Stimulated activated CD8-positive, alpha-beta memory T cell treated with anti-CD3 and anti-CD28 coated beads, Interleukin-2, amount 100 ng/mL, for 1 hour (primary cell): ENCODE data around the gene ELOB.

ENCODE experiments used
- DNase-seq, 2 donors: peaks; one replicate each; pipeline ENCODE4 v3.0.0-alpha.2; 2020; ENCODE audit warnings: low read depth in 2 of 2

The ELOB gene

DNA sequence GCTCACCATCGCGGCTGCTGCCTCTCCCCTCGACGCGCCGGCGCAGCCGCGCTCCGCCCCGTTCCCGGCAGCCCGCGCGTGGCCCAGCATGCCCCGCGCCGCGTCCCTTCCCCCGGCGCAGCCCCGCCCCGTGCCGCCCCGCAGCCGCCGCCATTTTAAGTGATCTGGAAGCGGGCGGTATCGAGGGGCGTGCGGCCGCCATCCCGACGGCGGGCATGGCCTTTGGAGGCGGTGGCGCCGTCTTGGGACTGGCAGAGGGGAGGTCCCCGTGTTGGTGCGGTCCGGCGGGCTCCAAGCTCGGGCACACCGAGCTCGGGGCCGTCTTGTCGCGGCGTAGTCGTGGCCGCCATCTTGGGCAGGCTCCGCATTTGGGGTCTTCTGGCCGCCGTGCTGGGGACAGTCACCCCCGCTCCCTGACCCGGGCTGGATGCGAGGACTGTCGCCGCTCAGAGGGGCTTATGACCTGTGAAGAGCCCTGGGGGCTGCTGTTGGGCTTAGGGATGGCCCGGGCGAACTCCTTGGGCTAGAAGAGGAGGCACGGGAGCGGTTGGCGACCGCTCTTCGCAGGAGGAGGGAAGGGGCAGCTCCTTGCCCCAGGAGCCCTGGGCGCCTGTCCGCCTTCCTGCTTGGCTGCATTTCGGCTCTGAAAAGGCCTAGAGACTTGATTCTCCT lies at the start of gene ELOB:
TSS of gene ELOB (minus strand) at position 50 of the 672 bp plus-strand sequence. CDS start at position 9, 41 bp downstream.
- DNase-seq: peak; percentile 80 to 82

DNA sequence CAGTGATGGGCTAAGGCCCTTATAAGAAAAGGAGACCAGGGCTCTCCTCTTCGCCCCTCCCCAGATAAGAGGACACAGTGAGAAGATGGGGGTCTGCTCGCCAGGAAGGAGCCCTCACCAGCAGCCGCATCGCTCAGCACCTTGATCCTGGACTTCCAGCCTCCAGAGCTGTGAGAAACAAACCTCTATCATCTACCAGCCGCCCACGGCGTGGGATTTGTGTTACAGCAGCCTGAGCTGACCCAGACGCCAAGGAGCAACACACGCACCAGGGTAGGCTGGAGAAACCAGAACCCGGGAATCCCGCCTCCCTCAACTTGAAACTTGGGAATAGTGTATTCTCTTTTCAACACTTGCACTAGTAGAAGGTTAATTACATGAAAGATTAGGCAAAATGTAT lies 48.8 kb upstream of the ELOB start:
- DNase-seq: no peak

DNA sequence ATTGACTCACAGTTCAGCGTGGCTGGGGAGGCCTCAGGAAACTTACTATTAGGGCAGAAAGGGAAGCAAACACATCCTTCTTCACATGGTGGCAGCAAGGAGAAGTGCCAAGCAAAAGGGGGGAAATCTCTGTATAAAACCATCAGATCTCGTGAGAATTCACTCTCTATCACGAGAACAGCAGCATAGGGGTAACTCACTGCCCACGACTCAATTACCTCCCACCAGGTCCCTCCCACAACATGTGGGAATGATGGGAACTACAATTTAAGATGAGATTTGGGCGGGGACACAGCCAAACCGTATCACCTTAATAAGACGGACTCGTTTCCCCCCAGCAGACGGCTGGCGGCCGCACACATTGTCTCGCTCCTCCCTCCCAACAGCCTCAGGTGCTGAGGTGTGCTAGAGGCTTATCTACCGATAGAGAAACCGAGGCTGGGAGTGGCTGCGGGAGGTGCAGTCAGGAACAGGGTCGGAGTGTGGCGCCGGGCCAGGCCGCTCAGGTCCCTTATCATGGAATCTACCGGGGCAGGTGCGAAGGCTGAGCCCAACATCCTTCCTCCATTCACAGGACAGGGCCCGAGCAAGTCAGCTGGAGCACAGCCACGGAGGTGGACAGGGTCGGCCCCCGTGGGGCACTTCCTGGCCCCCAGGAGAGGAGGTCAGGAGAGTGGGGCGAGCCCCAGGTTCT lies 48.1 kb upstream of the ELOB start:
- no peak for DNase-seq

DNA sequence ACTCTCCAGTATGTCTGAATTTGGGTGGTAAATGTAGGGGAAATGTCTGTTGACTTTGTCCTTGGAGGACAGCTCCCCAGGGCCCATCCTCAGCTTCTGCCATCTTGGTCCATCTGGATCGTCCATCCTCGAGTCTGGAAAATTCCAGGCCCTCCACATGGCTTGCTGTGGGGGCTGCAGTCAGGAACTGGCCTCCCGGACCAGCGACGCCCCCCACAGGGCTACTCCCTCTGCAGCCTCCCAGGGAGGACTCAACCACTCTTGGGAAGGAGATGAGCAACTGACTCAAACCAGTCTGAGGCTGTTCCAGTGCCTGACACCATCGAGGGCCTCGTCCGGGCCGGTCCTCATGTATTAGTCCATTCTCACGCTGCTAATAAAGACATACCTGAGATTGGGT lies 47.5 kb upstream of the ELOB start:
- DNase-seq: no peak

DNA sequence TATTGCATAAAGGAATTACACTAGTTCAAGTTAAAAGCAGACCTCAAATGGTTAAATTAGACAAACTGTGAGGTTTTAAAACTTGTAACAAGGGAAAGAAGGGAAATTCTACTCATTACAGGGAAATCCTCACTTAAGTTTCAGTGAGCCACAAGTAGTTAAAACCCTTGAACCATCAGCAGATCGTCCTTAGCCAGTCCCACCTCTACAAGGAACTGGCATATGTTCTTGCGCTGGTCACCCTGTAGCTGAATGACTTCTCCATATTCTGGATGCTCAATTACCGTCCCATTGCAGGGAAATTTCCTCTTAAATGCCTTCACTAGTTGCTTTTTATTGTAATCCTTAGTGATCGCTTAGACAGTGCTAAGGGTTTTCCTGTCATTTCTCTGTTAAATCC lies 45.4 kb upstream of the ELOB start:
- DNase-seq: no peak

DNA sequence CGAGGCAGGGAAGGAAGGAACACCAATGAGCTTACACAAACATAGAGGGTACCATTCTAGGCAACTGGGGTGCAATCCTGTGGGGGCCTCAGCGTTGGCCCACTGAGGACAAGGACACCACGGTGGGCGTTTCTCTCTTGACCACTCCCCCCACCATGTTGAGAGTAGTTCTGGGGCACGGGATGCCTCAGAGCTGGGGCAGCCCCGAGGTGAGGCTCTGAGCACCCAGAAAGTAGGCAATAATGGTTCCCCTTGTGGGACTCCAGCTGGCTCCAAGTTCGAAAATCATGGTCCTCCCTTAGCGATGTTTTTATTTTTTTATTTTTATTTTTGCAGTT lies 45.0 kb upstream of the ELOB start:
- no peak for DNase-seq

DNA sequence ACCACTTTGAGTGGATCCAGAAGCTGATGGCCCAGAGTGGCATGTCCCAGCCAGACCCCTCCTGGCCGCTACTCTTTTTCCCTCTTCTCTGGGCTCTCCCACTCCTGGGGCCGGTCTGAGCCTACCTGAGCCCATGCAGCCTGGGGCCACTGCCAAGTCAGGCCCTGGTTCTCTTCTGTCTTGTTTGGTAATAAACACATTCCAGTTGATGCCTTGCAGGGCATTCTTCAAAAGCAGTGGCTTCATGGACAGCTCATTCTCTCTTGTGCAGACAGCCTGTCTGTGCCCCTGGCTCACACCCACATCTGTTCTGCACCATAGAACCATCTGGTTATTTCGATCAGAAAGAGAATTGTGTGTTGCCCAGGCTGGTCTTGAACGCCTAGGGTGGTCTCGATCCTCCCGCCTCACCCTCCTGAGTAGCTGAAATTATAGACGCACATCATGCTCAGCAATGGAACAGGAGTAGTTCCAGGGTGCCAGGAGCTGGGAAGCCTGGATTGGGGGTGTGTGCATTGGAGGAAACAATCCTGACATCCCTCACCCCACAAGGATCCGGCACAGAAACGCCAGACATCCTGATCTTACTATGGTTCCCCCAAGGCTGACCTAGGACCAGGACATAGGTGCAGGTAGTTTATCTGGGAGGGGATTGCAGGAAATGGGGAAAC lies 44.5 kb upstream of the ELOB start:
- DNase-seq: no peak

DNA sequence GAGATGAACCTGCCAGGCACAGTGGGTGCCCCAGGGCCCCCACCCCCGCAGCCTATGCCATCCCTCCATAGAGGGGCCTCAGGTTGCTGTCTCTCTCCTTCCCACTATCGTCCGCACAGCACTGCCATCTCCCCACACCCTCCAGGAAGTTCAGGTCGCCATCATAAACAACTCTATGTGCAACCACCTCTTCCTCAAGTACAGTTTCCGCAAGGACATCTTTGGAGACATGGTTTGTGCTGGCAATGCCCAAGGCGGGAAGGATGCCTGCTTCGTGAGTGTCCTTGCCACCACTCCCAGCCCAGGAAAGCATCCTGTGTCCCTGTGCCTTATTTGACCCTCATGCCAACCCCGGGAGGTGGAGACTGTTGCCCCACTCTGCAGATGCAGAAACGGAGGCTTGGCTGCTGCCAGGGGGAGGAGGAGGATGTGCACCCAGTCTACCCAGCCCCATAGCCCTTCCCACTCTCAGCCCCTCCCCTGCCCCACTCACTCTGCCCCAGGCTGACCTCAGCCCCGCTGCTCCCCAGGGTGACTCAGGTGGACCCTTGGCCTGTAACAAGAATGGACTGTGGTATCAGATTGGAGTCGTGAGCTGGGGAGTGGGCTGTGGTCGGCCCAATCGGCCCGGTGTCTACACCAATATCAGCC lies 43.9 kb upstream of the ELOB start:
- DNase-seq: no peak

DNA sequence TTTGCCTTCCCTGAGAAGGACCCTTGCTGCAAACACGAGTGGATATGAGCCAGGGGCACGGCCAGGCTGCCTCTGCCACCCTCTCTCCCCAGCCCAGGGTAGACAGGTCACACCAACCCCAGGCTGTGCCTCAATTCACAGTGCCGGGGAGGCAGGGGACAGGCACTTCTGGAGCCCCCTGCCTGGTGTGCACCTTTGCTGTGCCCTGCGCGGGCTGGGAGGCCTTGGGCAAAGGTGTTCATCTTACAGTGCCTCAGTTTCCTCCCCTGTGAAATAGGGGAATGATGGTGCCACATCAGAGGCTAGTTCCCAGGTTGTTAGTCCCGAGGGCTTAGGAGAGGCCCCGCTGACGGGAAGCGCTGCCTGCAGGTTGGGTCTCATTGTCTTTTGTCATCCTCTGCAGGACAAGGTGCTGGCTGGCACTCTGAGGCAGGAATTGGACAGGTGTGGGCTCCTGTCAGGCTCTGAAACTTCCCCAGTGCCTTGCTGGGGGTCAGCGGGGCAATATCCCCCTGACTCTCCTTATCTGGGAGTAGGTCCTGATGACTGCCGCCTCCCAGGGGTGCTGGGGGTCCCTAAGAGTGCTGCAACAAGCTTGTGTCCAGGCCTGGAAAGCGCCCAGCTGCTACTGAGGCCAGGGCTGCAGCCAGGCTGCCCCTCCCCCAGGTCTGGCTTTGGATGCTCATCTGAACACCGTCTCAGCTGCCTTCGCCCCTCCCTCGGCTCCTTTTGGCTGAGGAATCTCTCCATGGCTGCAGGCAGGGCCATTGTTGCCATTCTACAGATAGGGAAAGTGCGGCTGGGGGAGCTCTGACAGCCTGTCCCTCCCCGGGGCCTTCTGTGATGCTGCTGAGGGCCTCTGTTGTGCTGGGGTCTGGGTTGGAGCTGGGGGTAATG lies 43.1 kb upstream of the ELOB start:
- no peak for DNase-seq

DNA sequence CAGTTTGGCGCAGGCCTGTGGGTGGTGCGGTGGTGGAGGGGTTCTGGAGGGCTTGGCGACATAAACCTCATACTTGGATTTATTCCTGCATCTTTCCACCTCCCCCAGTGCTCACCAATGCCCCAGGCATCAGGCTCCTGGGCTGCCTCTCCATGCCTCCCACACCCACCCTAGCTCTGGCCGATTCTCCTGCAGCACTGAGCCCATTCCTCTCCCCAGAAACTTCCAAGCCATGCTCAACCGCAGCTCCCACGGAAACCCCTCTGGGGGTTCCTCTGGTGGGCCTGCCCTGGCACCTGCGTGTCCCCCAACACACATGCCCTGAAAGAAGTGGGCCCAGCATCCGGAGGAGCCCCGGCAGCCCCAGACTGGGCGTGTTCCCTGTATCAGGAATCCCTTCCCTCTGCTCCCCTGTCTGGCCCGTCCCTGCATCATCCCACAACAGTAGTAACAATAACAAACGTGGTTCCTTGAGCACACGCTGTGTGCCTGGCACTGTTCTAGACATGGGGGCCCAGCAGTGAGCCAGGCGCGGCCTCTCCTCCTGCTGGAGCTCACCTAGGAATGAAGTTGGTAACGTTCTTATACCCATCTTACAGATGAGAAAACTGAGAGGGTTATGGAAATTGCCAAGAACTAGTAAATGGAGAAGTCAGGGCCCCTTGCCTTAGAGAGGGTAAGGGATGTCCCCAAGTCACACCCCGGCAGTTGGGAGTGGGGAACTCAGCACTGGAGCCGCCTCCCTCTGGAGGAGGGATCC lies 42.3 kb upstream of the ELOB start:
- no peak for DNase-seq

DNA sequence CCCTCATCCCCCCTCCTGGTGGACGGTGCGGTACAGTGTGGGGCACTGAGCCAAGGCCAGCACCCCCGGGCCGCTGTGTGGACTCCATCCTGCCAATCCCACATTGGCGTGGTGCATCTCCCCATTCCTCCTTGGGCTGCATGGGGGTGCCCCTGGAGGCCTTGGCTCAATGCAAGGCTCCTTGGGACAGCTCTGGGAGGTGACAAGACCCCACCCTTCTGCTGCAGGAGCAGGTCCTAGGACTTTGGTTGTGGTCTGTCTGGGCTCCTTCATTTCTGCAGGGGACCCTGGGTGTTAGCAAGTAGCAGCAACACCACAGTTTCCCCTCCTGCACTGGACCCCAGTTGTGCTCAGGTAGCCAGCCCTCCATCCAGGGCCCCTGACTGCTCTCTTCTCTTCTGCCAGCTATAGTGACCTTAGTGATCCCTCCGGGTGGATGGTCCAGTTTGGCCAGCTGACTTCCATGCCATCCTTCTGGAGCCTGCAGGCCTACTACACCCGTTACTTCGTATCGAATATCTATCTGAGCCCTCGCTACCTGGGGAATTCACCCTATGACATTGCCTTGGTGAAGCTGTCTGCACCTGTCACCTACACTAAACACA lies 41.3 kb upstream of the ELOB start:
- DNase-seq: no peak

DNA sequence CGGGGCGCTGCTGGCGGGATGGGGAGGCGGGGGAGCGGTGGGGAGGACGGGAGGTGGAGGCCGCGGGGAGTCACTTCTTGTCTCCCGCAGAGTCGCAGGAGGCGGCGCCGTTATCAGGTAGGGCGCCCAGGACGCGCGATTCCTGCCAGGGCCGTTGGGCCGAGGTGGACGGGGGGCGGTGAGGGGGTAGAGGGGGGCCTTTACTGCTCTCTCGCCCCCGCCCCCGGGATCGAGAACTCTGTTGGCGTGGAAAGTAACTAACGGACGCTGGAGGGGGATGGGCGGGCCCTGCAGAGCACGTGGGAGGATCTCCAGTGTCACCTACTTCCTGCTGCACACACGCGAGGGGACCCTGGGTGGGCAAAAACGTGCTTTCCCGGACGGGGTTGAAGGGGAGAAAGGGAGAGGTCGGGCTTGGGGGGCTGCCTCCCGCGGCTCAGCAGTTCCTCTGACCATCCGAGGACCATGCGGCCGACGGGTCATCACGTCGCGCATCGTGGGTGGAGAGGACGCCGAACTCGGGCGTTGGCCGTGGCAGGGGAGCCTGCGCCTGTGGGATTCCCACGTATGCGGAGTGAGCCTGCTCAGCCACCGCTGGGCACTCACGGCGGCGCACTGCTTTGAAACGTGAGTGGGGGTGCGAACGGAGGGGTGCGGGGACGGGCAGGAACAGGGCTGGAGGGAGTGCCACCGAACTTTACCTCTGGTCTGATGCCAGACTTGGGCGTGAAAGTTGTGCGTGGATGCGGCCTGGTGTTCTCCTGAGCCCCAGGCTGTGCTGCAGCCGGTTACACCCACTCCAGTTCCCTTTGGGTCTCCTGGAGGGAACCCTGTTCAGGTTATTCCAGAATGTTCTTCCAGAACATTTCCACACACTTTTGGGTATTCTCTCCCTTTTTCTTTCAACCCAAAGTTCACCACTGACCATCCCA lies 40.5 kb upstream of the ELOB start:
- DNase-seq: no peak

DNA sequence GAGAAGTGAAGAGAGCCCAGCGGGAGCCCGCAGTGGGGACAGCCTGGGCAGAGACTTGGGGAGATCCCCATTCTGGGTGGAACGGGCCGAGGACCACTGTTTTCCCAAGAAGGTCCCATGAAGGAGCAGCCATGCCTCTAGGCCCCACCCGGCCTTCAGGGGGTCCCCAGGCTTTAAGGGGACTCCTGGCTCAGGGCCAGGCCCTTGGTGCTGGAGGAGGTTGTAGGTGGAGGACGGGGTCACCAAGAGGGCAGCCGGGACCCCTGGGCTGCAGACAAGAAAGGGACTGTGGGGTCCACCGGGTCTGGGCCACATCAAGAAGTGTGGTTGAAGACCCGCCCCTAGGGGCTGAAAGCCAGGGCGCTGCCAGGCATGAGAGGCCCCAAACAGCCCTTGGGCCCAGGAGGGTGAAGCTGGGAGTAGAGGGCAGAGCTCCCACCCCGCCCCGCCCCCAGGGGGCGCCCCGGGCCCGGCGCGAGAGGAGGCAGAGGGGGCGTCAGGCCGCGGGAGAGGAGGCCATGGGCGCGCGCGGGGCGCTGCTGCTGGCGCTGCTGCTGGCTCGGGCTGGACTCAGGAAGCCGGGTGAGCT lies 39.8 kb upstream of the ELOB start, which contains the start of gene PRSS21:
TSS of gene PRSS21 (plus strand) at position 487 of the 589 bp plus-strand sequence. CDS start at position 519, 32 bp downstream.
- DNase-seq: peak in 1 of 2 donors; percentile 8

DNA sequence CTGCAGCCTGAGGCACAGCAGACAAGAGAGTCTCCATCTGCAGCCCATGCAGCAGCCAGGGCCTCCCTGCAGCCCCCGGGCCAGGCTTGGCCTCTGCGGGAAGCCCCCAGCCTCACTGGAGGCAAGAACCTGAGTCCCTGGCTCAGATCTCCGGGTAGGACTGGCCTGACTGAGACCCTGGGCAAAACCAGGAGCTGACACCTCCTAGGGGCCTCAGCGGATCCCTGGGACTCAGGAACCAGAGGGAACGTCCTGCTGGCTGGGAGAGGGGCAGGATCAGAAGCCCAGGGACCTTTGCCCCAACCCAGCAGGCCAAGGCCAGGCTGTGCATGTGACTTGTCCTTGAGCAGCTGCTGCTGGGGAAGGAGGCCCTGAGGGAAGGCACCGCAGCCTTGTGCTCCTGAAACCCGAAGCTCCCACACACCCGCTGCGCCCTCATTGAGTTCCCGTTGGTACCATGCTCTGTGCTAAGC lies 38.3 kb upstream of the ELOB start:
- DNase-seq: no peak

DNA sequence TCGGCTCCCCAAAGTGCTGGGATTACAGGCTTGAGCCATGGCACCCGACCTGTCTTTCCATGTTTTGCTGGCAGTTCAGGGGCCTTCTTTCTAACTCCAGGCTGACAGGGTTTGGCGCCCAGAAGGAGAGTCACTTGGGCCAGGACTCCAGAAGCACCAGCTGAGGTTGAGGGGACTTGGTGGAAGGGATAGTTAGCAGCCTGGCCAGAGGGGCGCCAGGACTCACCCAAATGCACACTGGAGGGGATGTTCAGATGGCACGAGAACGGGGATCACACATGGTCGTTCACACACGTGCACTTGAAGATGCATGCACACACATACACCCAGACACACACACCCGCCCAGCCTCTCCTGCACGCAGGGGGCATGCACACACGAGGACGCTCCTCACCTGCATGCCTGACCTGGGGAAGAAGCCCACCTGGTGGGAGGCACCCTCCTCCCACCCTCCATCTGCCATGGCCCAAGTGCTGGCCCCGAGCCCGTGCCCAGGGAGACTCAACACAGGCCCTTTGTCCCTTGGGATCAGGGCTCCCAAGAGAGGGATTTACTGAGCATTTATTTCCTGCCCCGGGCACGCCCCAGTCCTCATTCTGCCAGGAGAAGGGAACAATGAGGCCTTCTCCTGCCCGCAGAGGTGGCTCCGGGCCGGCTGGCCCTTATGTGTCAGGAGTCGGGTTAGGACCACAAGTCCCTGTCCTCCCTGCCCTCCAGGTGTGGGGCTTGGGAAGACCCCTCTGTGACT lies 37.6 kb upstream of the ELOB start:
- no peak for DNase-seq

DNA sequence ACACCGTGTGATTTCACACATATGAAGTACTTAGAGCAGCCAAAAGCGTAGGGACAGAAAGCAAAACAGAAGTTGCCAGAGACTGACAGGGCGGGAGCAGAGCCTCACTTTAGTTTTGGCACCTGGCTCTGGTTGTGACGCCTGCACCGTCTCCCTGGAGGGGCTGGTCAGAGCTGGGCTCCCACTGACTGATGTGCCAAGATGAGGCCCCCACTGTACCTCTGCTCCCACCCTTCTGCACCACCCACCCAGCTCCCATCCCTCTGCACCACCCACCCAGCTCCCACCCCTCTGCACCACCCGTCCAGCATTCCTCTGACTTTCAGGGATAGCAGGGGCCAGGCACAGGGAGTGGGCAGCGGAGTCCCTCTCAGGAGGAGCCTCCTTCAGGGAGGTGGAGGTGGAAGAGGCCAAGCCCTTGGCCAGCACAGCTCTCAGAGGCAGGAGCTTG lies 36.7 kb upstream of the ELOB start:
- DNase-seq: no peak

DNA sequence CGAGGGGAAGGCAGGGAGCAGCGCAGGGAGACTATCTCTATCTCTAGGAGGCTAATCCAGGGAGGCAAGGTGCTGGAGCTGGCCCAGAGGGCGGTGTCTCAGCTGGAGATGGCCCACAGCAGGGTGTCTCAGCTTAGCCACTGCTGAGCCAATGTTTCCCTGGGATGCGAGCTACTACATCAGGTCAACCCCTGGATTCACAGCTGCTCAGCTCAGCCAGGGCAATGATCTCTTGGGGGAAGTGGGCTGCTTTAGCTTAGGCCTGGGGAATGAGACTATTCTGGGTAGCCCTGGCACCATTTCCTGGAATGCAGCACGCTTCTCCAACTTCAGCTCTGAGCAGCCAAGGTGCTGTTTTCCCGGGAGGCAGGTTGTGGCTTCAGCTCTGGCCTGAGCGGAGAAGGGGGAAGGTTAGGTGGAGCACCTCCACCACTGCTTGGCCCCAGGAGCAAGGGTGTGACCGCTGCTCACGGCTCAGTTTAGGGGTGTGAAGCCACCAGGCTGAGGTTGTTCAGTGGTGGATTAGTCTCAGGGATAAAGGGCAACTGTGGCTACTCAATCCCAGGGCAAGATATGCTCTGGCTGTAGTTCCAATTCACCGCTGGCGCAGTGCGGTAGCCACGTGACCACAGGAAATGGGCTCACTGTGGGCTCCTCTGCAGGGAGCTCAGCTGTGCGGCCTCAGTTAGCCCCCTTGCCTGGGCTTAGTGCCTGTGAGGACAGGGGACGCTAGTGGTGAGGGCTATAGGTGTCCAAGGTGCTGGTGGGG lies 34.8 kb upstream of the ELOB start:
- no peak for DNase-seq
